Activated B cell treated with CpG ODN at 0.5 μM for 24 hours (primary cell): ENCODE data around the gene GALNT12. TPM values are rescaled to one million over a fixed set of nuclear protein-coding genes. Genes with fewer than 3 reads are reported as not detected.

Experiments
- ATAC-seq: fragments of 200-7000 bp; cut with Tn5 transposase; one replicate; pipeline ENCODE4 v1.10.0; 2021; ENCODE audit warnings: low read depth, mild to moderate bottlenecking, moderate library complexity
- CTCF ChIA-PET: fragments of 350-600 bp; sonication (Branson Sonifier 250); formaldehyde crosslinking; loops from one replicate; lab custom pipeline; 2021; ENCODE audit warnings: antibody characterized with exemption; lab: Charles Lee
- POLR2A ChIA-PET: fragments of 350-600 bp; sonication (Branson Sonifier 250); formaldehyde crosslinking; loops from one replicate; lab custom pipeline; 2021; ENCODE audit warnings: antibody characterized with exemption; lab: Charles Lee
- DNase-seq: peaks from one replicate; pipeline ENCODE4 v3.0.0; 2022
- H3K27ac Mint-ChIP-seq: one replicate; pipeline ENCODE4 v1.8.0; 2020; ENCODE audit warnings: mixed read lengths
- H3K27me3 Mint-ChIP-seq: one replicate; pipeline ENCODE4 v1.8.0; 2021; ENCODE audit warnings: mixed read lengths
- H3K36me3 Mint-ChIP-seq: one replicate; pipeline ENCODE4 v1.8.0; 2021; ENCODE audit warnings: low read depth, mixed read lengths
- H3K4me1 Mint-ChIP-seq: one replicate; pipeline ENCODE4 v1.8.0; 2021; ENCODE audit warnings: mixed read lengths
- H3K4me3 Mint-ChIP-seq: one replicate; pipeline ENCODE4 v1.8.0; 2020; ENCODE audit warnings: mild to moderate bottlenecking, mixed read lengths
- H3K9me3 Mint-ChIP-seq: one replicate; pipeline ENCODE4 v1.8.0; 2020; ENCODE audit warnings: mixed read lengths
- CTCF ChIP-seq: fragments of 200-600 bp; IDR thresholded peaks from one replicate; pipeline ENCODE4 v1.8.0; 2022; ENCODE audit warnings: antibody characterized with exemption, mild to moderate bottlenecking
- intact Hi-C: fragments of 100-400 bp; cut with micrococcal nuclease; formaldehyde crosslinking; loops from one replicate; pipeline ENCODE4 v1.15.1; 2024
- total RNA-seq: library from RNA; stranded (reverse); gene quantifications from 2 replicates; pipeline ENCODE4 v1.2.3, GENCODE V29; 2022

Gene GALNT12
- total RNA-seq, 1 donor from 2014 or later = 2.0 TPM

GRCh38 chr9:98790842-98791607 lies 16.4 kb upstream of the GALNT12 start:
- Mint-ChIP-seq H3K4me3 (no peak overlapping the region), H3K9me3 (no peaks in the 10 kb centered on the region), H3K4me1 (peaks cover 12% of the 10 kb centered on the region), H3K36me3 (peaks cover 2% of the 10 kb centered on the region), H3K27ac (no peak overlapping the region), H3K27me3 (no peaks in the 10 kb centered on the region)
- ChIA-PET CTCF (interaction anchor here (1.3 to 2.3 kb wide), 2 partner anchors 16 to 475 kb away, joined by 4 to 14 read pairs; no protein-coding TSS in a partner anchor), POLR2A (no interaction called here)
- ATAC-seq (peak; percentile 72), DNase-seq (peak; percentile 60)
- intact Hi-C loops = loop anchor here (1.0 to 10.0 kb wide), 4 partner anchors 476 to 1156 kb away; partner anchors contain the start of genes NCBP1, TSTD2 and XPA
- TF ChIP-seq CTCF = peak; percentile 20

- Mint-ChIP-seq H3K4me1 (peaks cover 12% of the 10 kb centered on the region), H3K27me3 (no peaks in the 10 kb centered on the region), H3K4me3 (no peak overlapping the region), H3K36me3 (peaks cover 2% of the 10 kb centered on the region), H3K27ac (no peak overlapping the region), H3K9me3 (no peaks in the 10 kb centered on the region)
- ChIA-PET CTCF (interaction anchor here (1.3 to 2.3 kb wide), 2 partner anchors 17 to 476 kb away, joined by 4 to 14 read pairs; no protein-coding TSS in a partner anchor), POLR2A (no interaction called here)
- DNase-seq (no peak), ATAC-seq (no peak)
- TF ChIP-seq CTCF = no peak
- intact Hi-C loops = loop anchor here (1.0 to 10.0 kb wide), 4 partner anchors 477 to 1157 kb away; partner anchors contain the start of genes NCBP1, TSTD2 and XPA
Observed at GRCh38 chr9:98791608-98792490, 15.6 kb upstream of the GALNT12 start.

DNA sequence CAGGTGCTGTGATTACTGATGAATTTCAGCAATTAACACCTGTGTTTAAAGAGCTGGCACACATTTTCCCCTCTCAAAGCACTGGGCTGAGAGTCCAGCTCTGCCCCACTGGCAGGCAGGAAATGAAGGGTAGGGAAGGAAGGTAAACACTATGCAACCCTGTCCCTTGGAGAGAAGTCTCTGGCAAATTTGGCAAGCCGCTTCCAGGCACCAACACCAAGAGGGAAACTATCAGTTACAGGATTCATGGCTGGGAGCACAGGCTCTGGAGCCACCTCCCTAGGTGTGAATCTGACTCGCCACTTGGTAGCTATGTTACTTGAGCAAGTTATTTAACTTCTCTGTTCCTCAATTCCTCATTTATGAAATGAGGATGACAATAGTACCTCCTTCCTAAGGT lies 14.4 kb upstream of the GALNT12 start:
- ChIA-PET CTCF (no interaction called here), POLR2A (interaction anchor here (1.3 kb wide), 1 partner anchor 15 kb away, joined by 3 read pairs; no protein-coding TSS in a partner anchor)
- Mint-ChIP-seq H3K4me1 (peaks cover 16% of the 10 kb centered on the region), H3K27ac (no peak overlapping the region), H3K9me3 (no peaks in the 10 kb centered on the region), H3K36me3 (peaks cover 2% of the 10 kb centered on the region), H3K4me3 (no peak overlapping the region), H3K27me3 (no peaks in the 10 kb centered on the region)
- DNase-seq (no peak), ATAC-seq (no peak)
- intact Hi-C loops = loop anchor here (10.0 kb wide), 2 partner anchors 1098 to 1158 kb away; partner anchors contain the start of genes NCBP1, TSTD2 and XPA
- no peak for TF ChIP-seq CTCF

- H3K4me1 Mint-ChIP-seq = peaks cover 16% of the 10 kb centered on the region
- ChIA-PET CTCF (no interaction called here), POLR2A (no interaction called here)
- peaks cover 5% of the 10 kb centered on the region for H3K9me3 Mint-ChIP-seq
- ATAC-seq (no peak), DNase-seq (no peak)
- no peak overlapping the region for H3K27ac Mint-ChIP-seq
- peak overlapping the region; percentile 76 for H3K4me3 Mint-ChIP-seq
- no peak for TF ChIP-seq CTCF
- H3K36me3 Mint-ChIP-seq = no peaks in the 10 kb centered on the region
- intact Hi-C loops = loop anchor here (5.0 to 10.0 kb wide), 5 partner anchors 603 to 1383 kb away; partner anchors contain the start of genes CORO2A, NCBP1, TDRD7 and TRIM14
- H3K27me3 Mint-ChIP-seq = no peaks in the 10 kb centered on the region
Observed at GRCh38 chr9:98794802-98795201, 12.7 kb upstream of the GALNT12 start.
